GM21619 (cell line): ENCODE measurements around the gene ST3GAL3.
A peak's percentile ranks its signal among the peaks of the same experiment; 100 is the strongest.

Source experiments
- ATAC-seq: cut with Tn5 transposase; IDR thresholded peaks from one replicate; pipeline ENCODE4 v1.9.1; 2021; ENCODE audit not compliant: unreplicated experiment

ST3GAL3 gene

DNA sequence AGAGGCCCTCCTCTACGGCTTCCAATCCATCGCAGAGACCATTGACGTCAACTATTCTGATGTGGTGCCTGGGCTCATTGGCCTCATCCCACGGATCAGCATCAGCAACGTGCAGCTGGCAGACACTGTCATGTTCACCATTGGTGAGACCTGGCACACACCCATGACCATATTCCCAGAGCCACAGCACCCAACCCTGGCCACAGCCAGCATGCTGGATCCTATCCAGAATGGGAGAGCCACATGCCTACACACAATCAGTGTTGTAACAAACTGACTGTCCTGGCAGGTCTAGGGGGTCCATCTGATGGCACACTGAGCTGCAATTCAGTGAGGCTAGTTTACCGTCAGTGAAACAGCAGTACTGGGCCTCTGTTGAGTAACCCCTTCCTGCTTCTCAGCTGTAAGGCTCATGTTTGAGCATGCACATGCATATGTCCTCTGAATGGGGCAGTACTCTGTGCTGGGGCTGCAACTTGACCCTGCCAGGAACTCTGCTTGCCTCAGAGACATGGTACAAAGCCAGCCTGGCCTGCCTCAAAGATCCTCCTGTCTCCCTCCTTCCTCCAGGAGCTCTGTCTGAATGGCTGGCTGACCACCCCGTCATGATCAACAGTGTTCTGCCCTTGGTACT is 250.2 kb downstream of the ST3GAL3 start:
- ATAC-seq = no peak

DNA sequence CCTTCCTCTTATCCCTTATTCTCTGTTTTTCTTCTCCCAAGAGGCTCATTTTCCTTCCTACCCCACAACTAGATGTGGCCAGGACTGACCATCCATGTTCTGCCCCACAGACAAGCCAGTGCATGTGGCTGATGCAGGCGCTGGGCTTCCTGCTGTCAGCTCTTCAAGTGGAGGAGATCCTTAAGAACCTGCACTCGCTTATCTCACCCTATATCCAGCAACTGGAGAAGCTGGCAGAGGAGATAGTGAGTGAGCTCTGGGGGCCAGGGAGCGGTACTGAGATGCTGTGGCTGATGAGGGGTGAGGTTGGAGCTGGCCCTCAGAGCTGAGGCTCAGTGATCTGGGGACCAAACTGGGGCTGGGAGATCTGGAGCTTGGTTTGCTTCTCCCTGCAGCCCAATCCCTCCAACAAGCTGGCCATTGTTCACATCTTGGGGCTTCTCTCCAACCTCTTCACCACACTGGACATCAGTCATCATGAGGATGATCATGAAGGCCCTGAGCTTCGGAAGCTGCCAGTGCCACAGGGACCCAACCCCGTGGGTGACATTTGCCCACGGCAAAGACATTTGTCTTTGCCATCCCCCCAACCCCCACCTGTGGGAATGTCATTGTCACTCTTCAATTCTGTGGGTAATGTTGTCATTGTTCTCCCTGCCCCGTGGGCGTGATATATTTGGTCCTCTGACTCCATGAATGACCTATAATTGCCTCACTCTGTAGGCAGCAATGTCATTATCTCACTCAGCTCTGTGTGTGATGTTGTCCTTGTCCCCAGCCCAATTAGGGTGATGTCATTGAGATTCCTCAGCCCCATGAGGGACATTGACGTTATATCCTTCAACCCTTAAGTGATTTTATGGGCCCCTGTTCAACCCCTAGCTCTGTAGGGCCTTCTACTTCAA is 251.3 kb downstream of the ST3GAL3 start:
- no peak for ATAC-seq

DNA sequence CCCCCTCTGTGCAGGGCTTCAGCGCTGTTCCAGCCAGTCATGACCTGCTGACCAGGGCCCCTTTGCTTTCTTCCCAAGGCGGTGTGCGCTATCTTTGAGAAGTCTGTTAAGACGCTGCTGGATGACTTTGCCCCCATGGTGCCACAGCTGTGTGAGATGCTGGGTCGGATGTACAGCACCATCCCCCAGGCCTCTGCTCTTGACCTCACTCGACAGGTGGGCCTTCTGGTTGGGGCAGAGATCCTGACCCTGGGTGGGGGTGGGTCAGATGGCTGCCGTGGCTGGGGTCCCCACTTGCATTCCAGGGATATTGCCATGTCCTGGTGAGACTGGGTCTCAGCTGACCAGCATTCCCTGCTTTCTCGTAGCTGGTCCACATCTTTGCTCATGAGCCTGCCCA is 253.5 kb downstream of the ST3GAL3 start:
- ATAC-seq = no peak

- no peak for ATAC-seq
Measured at GRCh38 chr1:43961692-43962091, 254.4 kb downstream of the ST3GAL3 start.

DNA sequence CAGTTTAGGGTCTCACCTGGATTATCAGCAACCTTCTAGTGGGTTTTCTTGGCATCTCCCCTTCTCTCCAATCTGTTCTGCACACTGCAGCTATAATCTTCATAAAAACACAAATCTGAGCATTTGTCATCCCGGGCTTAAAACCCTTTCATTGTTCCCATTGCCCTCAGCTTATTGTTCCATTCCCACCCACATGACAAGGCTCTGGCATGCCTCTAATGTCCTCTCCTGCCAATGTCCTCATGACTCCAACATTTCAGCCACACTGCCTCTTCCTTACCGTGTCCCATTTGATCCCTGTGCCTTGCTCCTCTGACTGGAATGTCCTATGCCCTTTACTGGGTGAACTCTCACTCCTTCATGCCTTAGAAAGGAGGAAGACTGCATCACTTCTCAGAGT is 255.0 kb downstream of the ST3GAL3 start:
- ATAC-seq = no peak

- ATAC-seq = no peak
Measured at GRCh38 chr1:43963006-43963405, 255.7 kb downstream of the ST3GAL3 start.

GRCh38 chr1:43963890-43964289 is 256.6 kb downstream of the ST3GAL3 start:
- ATAC-seq = no peak

DNA sequence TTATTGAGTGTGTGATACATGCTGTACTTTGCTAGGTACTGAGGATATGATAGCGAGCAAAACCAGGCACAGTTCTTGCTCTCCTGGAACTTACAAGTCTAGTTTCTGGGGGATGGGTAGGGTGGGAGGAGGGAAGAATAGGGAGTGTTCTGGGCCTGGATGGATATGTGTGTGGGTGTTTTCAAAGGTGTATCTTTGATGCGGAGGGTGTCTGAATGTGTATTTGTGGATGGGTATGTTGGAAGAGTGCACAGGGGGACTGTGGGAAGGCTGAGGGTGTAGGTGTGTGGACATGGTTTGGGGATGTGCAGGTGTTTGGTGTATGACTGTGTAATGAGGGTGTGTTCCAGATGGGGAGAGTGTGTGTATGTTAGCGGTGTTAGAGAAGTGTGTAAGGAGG is 258.0 kb downstream of the ST3GAL3 start:
- ATAC-seq = no peak

DNA sequence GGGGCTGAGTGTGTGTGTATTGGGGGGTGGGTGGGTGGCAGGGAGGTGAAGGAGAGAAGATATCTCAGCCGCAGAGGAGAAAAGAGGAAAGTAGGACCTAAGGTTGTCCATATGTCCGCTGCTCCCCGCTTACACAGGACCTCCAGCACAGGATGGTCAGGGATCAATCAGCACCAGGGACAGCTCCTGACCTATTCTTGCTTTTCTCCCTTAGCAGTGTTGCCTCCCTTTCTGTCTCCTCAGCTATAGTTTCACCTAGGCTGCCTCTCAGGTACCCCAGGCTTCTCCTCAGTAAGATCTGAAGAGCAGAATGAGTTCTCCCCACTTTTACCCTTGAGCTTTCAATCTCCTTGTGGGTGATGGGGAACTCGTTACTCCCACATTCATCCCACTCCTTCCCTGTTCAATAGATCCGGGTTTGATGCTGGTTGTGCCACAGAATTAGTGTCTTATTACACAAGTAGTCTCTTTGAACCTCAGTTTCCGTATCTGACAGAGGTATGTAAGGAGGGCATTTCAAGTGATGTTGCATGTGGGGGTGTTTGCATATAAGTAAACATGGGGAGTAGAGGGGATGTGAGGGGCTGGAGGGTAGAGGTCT is 261.1 kb downstream of the ST3GAL3 start:
- ATAC-seq = no peak

DNA sequence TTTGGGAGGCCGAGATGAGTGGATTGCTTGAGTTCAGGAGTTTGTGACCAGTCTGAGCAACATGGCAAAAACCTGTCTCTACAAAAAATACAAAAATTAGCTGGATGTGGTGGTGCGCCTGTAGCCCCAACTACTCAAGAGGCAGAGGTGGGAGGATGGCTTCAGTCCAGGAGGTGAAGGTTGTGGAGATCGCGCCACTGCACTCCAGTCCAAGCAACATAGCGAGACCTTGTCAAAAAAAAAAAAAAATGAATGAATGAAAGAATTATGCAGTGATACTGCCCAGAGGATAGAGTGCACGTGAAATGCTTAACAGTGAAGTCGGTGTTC is 262.0 kb downstream of the ST3GAL3 start:
- no peak for ATAC-seq

DNA sequence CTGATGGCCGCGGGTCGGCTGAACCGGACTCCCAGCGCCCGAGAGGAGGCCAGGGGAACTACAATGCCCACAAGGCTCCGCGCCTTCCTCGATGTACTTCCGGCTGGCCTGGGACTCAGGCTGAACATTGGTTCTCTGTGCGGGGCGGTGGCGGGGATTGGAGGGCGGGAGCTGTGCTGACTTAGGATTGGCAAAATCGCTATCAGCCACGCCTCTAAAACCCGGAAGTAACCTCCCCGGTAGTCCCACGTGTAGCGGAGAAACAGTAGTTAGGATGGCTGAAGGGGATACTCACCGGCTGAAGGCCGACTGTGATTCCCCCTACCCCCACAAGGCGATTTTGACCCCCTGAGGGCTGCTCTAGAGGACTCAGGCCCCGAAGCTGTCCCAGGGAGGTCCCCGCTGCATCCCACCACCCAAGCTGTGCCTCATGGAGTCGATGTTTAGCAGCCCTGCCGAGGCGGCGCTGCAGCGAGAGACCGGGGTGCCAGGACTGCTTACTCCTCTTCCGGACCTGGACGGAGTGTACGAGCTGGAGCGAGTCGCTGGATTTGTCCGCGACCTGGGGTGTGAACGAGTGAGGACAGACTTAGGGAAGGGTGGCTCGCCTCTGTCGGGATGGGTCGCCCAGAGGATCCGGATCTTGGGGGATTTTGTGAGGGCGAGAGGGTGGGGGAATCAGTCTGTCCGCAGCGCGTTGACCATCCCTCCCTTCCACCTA is 262.6 kb downstream of the ST3GAL3 start, which contains the start of gene DPH2:
TSS of gene DPH2 (plus strand) at position 265 of the 721 bp plus-strand sequence. CDS start at position 431, 166 bp downstream.
- ATAC-seq = peak; percentile 81

DNA sequence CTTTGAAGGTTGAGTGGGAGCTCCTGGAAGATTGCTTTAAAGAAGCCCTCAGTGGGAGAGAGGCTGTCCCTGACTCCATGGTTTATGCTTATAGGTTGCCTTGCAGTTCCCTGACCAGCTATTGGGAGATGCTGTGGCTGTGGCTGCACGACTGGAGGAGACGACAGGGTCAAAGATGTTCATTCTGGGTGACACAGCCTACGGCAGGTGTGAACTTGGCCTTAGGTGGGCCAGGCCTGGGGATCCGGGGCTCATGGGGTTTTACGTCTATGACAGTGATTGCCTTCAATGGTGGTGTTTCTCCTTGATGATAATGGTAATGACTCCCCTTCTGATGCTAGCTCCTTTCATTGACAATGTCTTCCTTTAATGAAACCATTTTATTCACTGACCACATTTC is 263.2 kb downstream of the ST3GAL3 start:
- no peak for ATAC-seq

GRCh38 chr1:43970911-43971310 is 263.6 kb downstream of the ST3GAL3 start:
- ATAC-seq = no peak

- no peak for ATAC-seq
Measured at GRCh38 chr1:43971336-43971980, 264.1 kb downstream of the ST3GAL3 start.

DNA sequence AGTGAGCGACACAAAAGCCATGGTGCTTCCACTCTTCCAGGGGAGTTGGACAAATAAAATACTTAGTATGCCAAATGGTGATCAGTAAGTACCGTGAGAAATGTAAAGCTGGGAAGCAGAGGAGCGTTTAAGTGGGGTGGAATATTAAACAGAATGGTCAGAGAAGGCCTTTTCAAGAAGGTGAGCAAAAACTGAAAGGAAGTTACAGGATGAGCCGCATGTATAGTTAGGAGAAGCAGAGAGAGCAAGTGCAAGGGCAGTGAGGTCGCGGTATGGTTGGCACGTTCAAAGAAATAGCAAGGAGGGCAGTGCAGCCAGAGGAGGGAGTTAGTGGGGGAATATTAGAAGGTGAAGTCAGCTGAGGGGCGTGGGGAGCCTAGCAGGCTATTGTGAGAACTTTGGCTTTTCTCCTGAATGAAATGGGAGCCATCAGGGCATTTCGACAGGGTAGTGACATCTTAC is 266.7 kb downstream of the ST3GAL3 start:
- no peak for ATAC-seq

GRCh38 chr1:43974443-43975248 is 267.3 kb downstream of the ST3GAL3 start, which contains the start of gene ATP6V0B:
ATP6V0B (plus strand) TSS chr1:43974960; CDS start chr1:43975041, 81 bp downstream.
- ATAC-seq = peak; percentile 67

GRCh38 chr1:43975249-43975961 is 268.1 kb downstream of the ST3GAL3 start:
- peak; percentile 1 for ATAC-seq

GRCh38 chr1:43976045-43976444 is 268.7 kb downstream of the ST3GAL3 start:
- ATAC-seq = no peak

DNA sequence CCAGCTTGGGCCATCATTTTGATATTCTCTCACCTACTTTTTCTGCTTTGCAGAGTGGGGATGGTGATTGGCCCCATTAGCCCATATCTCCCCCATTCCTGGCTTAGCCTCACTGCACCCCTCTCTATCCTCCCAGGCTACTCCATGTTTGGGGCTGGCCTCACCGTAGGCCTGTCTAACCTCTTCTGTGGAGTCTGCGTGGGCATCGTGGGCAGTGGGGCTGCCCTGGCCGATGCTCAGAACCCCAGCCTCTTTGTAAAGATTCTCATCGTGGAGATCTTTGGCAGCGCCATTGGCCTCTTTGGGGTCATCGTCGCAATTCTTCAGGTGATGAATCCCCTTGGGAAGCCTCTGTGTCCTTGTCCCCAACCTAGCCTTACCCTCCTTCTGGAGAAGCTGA is 269.6 kb downstream of the ST3GAL3 start:
- ATAC-seq = no peak
